Measurements from ENCODE around the gene ADSS1.

Gene ADSS1

DNA sequence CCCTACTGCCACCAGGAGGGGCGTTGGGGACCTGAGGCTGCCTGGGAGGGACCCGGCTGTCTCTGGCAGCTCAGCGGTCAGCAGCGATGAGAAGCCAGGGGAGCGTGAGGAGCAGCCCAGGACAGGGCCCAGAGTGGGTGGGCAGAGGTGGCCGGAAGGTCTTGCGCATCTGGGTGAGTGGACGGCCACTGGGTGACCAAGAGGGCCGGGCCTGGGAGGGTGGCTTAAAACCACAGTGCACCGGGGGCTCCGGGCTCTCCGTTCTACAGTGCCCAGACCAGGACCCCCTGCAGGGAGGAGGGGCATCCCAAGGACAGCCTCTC is 24.6 kb upstream of the ADSS1 start:
- peak overlapping the region in 1 of 5 donors; percentile 48 for H3K9ac ChIP-seq (ENCODE audit: low read length in 5 of 5)
- peaks cover 0 to 56% (median 45%) of the 10 kb centered on the region in 5 donors for H3K36me3 ChIP-seq (ENCODE audit: control insufficient read depth in 5 of 5, insufficient read depth in 5 of 5, low read length in 5 of 5)

DNA sequence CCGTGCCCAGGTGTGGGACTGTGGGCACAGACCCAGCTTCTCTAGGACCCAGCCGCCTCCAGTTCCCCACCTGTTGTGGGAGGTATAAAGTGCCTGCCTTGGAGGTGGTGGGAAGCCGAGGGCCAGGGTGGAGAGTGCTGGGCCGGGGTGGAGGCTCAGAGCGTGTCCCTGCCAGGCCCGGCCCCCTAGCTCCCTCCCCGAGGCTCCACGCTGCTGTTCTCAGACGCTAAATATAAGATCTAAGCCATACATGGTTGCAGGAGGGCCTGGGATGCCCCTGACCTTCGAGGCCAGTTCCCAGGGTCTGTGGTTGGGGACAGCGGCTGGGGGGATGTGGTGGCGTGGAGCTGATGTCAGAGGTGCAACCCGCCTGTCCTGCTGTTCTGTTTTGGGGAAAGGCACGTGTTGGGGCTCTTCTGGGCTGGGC is 23.8 kb upstream of the ADSS1 start:
- Histone ChIP-seq H3K36me3 (ENCODE audit: control insufficient read depth in 5 of 5, insufficient read depth in 5 of 5, low read length in 5 of 5) (peaks cover 0 to 64% (median 53%) of the 10 kb centered on the region in 5 donors), H3K4me1 (ENCODE audit: control insufficient read depth in 5 of 5, insufficient read depth in 5 of 5, low read length in 5 of 5) (peaks cover 17 to 71% (median 67%) of the 10 kb centered on the region in 5 donors), H3K4me3 (ENCODE audit: low read depth in 1 of 5, low read length in 5 of 5) (peak overlapping the region in 1 of 5 donors; percentile 17), H3K27ac (ENCODE audit: low read depth, low read length) (no peak overlapping the region), H3K9me3 (ENCODE audit: control insufficient read depth in 5 of 5, low read length in 5 of 5) (no peaks in the 10 kb centered on the region), H3K27me3 (ENCODE audit: control insufficient read depth in 5 of 5, insufficient read depth in 4 of 5, low read length in 5 of 5) (no peaks in the 10 kb centered on the region), H3K9ac (ENCODE audit: low read length in 5 of 5) (no peak overlapping the region)

More for the DNA sequence above, 24.6 kb upstream of the ADSS1 start:
- Histone ChIP-seq H3K27me3 (ENCODE audit: control insufficient read depth in 5 of 5, insufficient read depth in 4 of 5, low read length in 5 of 5) (no peaks in the 10 kb centered on the region), H3K9me3 (ENCODE audit: control insufficient read depth in 5 of 5, low read length in 5 of 5) (no peaks in the 10 kb centered on the region), H3K4me3 (ENCODE audit: low read depth in 1 of 5, low read length in 5 of 5) (peak overlapping the region in 4 of 5 donors; percentile 1 to 48 (median 31)), H3K4me1 (ENCODE audit: control insufficient read depth in 5 of 5, insufficient read depth in 5 of 5, low read length in 5 of 5) (peaks cover 19 to 80% (median 75%) of the 10 kb centered on the region in 5 donors), H3K27ac (ENCODE audit: low read depth, low read length) (no peak overlapping the region)

DNA sequence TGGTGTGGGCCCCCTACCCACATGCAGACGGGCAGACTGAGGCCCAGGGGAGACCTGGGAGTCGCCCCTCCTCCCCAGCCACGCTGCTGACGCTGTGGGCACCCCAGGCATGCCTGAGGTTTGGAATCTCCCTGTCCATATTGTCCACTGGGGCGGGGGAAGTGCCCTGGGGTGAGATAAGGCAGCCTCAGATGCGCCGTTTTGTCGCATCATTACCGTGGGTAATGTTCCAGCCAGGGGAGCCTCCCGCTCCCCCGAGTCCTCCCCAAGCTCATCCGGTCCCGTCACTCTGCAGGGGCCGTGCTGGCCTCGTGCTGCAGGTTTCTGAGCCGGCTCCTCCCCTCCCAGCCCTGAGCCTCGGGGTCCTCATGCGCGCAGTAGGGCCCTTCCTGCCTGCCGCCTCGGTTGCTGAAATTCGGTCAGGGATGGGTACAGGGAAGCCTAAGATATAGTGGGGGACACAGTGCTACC is 23.2 kb upstream of the ADSS1 start:
- Histone ChIP-seq H3K9ac (ENCODE audit: low read length in 5 of 5) (no peak overlapping the region), H3K4me1 (ENCODE audit: control insufficient read depth in 5 of 5, insufficient read depth in 5 of 5, low read length in 5 of 5) (peaks cover 17 to 66% (median 61%) of the 10 kb centered on the region in 5 donors), H3K27ac (ENCODE audit: low read depth, low read length) (no peak overlapping the region), H3K36me3 (ENCODE audit: control insufficient read depth in 5 of 5, insufficient read depth in 5 of 5, low read length in 5 of 5) (peaks cover 0 to 68% (median 56%) of the 10 kb centered on the region in 5 donors), H3K27me3 (ENCODE audit: control insufficient read depth in 5 of 5, insufficient read depth in 4 of 5, low read length in 5 of 5) (no peaks in the 10 kb centered on the region), H3K9me3 (ENCODE audit: control insufficient read depth in 5 of 5, low read length in 5 of 5) (no peaks in the 10 kb centered on the region), H3K4me3 (ENCODE audit: low read depth in 1 of 5, low read length in 5 of 5) (no peak overlapping the region)

DNA sequence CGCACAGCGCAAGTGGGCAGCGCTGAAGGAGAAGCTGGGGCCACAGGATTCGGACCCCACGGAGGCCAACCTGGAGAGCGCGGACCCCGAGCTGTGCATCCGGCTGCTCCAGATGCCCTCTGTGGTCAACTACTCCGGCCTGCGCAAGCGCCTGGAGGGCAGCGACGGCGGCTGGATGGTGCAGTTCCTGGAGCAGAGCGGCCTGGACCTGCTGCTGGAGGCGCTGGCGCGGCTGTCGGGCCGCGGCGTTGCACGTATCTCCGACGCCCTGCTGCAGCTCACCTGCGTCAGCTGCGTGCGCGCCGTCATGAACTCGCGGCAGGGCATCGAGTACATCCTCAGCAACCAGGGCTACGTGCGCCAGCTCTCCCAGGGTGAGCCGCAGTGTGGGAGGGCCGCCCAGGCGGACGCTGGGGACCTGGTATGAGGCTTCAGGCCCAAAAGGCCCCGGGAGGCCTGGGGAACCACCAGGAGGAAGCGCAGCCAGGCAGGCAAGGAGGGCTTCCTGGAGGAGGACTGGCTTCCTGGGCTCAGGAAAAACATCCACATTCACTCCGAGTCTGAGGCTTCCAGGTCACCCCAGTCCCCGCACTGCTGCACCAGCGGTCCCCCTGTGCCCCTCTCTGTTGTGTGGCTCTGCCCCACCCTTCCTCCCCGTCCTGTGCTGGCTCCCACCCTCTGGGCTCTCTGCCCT is 22.5 kb upstream of the ADSS1 start:
- H3K9ac ChIP-seq (ENCODE audit: low read length in 5 of 5) = no peak overlapping the region
- no peak overlapping the region for H3K27ac ChIP-seq (ENCODE audit: low read depth, low read length)
- H3K4me1 ChIP-seq (ENCODE audit: control insufficient read depth in 5 of 5, insufficient read depth in 5 of 5, low read length in 5 of 5) = peaks cover 17 to 58% (median 54%) of the 10 kb centered on the region in 5 donors

DNA sequence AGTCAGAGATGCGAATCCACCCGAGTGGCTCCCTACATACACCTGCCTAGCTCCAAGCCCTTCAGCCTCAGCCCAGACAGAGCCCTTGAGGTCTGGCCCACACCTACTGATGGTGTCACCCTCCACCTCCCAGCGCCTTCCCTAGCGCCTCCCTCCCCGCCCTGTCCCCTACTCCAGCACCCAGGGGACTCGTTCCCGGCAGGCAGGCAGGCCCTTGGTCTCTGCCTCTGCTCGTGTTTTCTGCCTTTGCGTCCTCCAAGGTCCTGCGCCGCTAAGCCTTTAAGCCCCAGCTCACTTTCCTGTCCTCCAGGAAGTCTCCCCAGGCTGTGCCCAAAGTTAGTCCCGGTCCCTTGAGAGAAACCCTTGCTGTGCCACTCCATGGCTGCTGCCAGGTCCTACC is 21.9 kb upstream of the ADSS1 start:
- Histone ChIP-seq H3K27ac (ENCODE audit: low read depth, low read length) (no peak overlapping the region), H3K36me3 (ENCODE audit: control insufficient read depth in 5 of 5, insufficient read depth in 5 of 5, low read length in 5 of 5) (peaks cover 0 to 68% (median 59%) of the 10 kb centered on the region in 5 donors), H3K9ac (ENCODE audit: low read length in 5 of 5) (no peak overlapping the region), H3K9me3 (ENCODE audit: control insufficient read depth in 5 of 5, low read length in 5 of 5) (no peaks in the 10 kb centered on the region), H3K4me3 (ENCODE audit: low read depth in 1 of 5, low read length in 5 of 5) (no peak overlapping the region), H3K27me3 (ENCODE audit: control insufficient read depth in 5 of 5, insufficient read depth in 4 of 5, low read length in 5 of 5) (no peaks in the 10 kb centered on the region), H3K4me1 (ENCODE audit: control insufficient read depth in 5 of 5, insufficient read depth in 5 of 5, low read length in 5 of 5) (peaks cover 17 to 53% (median 48%) of the 10 kb centered on the region in 5 donors)

More for the DNA sequence above, 22.5 kb upstream of the ADSS1 start:
- Histone ChIP-seq H3K27me3 (ENCODE audit: control insufficient read depth in 5 of 5, insufficient read depth in 4 of 5, low read length in 5 of 5) (no peaks in the 10 kb centered on the region), H3K36me3 (ENCODE audit: control insufficient read depth in 5 of 5, insufficient read depth in 5 of 5, low read length in 5 of 5) (peaks cover 0 to 68% (median 58%) of the 10 kb centered on the region in 5 donors), H3K4me3 (ENCODE audit: low read depth in 1 of 5, low read length in 5 of 5) (no peak overlapping the region), H3K9me3 (ENCODE audit: control insufficient read depth in 5 of 5, low read length in 5 of 5) (no peaks in the 10 kb centered on the region)

GRCh38 chr14:104702673-104703072 is 21.4 kb upstream of the ADSS1 start:
- Histone ChIP-seq H3K27me3 (ENCODE audit: control insufficient read depth in 5 of 5, insufficient read depth in 4 of 5, low read length in 5 of 5) (no peaks in the 10 kb centered on the region), H3K27ac (ENCODE audit: low read depth, low read length) (no peak overlapping the region), H3K9me3 (ENCODE audit: control insufficient read depth in 5 of 5, low read length in 5 of 5) (no peaks in the 10 kb centered on the region), H3K4me1 (ENCODE audit: control insufficient read depth in 5 of 5, insufficient read depth in 5 of 5, low read length in 5 of 5) (peaks cover 14 to 47% (median 42%) of the 10 kb centered on the region in 5 donors), H3K9ac (ENCODE audit: low read length in 5 of 5) (no peak overlapping the region), H3K36me3 (ENCODE audit: control insufficient read depth in 5 of 5, insufficient read depth in 5 of 5, low read length in 5 of 5) (peaks cover 0 to 69% (median 57%) of the 10 kb centered on the region in 5 donors), H3K4me3 (ENCODE audit: low read depth in 1 of 5, low read length in 5 of 5) (no peak overlapping the region)

GRCh38 chr14:104703269-104703668 is 20.8 kb upstream of the ADSS1 start:
- Histone ChIP-seq H3K36me3 (ENCODE audit: control insufficient read depth in 5 of 5, insufficient read depth in 5 of 5, low read length in 5 of 5) (peaks cover 0 to 69% (median 57%) of the 10 kb centered on the region in 5 donors), H3K9me3 (ENCODE audit: control insufficient read depth in 5 of 5, low read length in 5 of 5) (no peaks in the 10 kb centered on the region), H3K27ac (ENCODE audit: low read depth, low read length) (no peak overlapping the region), H3K27me3 (ENCODE audit: control insufficient read depth in 5 of 5, insufficient read depth in 4 of 5, low read length in 5 of 5) (no peaks in the 10 kb centered on the region), H3K4me3 (ENCODE audit: low read depth in 1 of 5, low read length in 5 of 5) (no peak overlapping the region), H3K4me1 (ENCODE audit: control insufficient read depth in 5 of 5, insufficient read depth in 5 of 5, low read length in 5 of 5) (peaks cover 9 to 41% (median 36%) of the 10 kb centered on the region in 5 donors), H3K9ac (ENCODE audit: low read length in 5 of 5) (no peak overlapping the region)

DNA sequence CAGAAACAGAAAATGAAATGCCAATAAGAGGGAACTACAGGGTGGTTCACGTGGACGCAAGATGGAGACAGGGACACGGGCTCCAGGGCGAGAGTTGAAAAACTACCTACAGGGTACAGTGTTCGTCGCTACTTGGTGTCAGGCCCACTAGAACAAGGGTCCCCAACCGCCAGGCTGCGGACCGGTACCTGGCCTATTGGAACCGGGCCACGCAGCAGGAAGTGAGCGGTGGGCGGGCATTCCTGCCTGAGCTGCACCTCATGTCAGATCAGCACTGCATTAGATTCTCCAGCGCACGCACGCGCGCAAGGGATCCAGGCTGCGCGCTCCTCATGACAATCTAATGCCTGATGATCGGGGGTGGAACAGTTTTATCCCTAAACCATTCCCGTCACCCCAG is 19.8 kb upstream of the ADSS1 start:
- H3K27me3 ChIP-seq (ENCODE audit: control insufficient read depth in 5 of 5, insufficient read depth in 4 of 5, low read length in 5 of 5) = no peaks in the 10 kb centered on the region
- H3K36me3 ChIP-seq (ENCODE audit: control insufficient read depth in 5 of 5, insufficient read depth in 5 of 5, low read length in 5 of 5) = peaks cover 0 to 75% (median 61%) of the 10 kb centered on the region in 5 donors
- H3K27ac ChIP-seq (ENCODE audit: low read depth, low read length) = no peak overlapping the region
- no peak overlapping the region for H3K9ac ChIP-seq (ENCODE audit: low read length in 5 of 5)
- H3K9me3 ChIP-seq (ENCODE audit: control insufficient read depth in 5 of 5, low read length in 5 of 5) = no peaks in the 10 kb centered on the region
- H3K4me3 ChIP-seq (ENCODE audit: low read depth in 1 of 5, low read length in 5 of 5) = no peak overlapping the region
- H3K4me1 ChIP-seq (ENCODE audit: control insufficient read depth in 5 of 5, insufficient read depth in 5 of 5, low read length in 5 of 5) = peaks cover 5 to 31% (median 26%) of the 10 kb centered on the region in 5 donors

DNA sequence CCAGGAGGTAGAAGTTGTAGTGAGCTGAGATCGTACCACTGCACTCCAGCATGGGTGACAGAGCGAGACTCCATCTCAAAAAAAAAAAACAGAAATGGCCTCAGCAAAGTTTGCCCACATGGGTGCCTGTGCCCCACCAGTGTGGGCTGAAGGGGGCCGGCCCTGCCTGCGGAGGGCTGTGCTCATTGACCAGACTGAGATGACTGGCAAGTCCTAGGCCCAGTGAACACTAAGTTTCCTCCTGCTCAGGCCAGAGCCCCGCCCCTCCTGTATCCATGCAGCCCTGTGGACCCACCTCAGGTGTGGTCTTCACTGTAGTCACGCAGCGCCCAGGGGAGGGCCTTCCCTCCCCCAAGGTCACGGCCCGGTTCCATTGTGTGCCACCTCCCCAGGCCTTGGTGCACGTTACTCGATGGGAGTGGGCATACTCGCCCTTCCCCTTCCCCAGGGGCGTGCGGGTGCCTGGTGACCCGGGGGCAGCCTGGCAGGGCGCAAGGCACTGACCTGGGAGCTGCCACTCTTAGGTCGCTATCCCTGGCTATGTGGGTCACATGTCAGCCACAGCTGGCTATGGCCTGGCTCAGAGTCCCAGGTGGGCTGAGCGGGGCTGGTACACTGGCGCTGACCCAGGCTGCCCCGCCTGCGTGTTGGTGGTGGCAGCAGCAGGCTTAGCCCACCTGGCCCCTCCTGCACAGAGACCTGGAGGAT is 18.5 kb upstream of the ADSS1 start:
- H3K36me3 ChIP-seq (ENCODE audit: control insufficient read depth in 5 of 5, insufficient read depth in 5 of 5, low read length in 5 of 5) = peaks cover 0 to 83% (median 73%) of the 10 kb centered on the region in 5 donors
- no peaks in the 10 kb centered on the region for H3K27me3 ChIP-seq (ENCODE audit: control insufficient read depth in 5 of 5, insufficient read depth in 4 of 5, low read length in 5 of 5)
- H3K27ac ChIP-seq (ENCODE audit: low read depth, low read length) = no peak overlapping the region
- no peak overlapping the region for H3K9ac ChIP-seq (ENCODE audit: low read length in 5 of 5)
- no peaks in the 10 kb centered on the region for H3K9me3 ChIP-seq (ENCODE audit: control insufficient read depth in 5 of 5, low read length in 5 of 5)
- no peak overlapping the region for H3K4me3 ChIP-seq (ENCODE audit: low read depth in 1 of 5, low read length in 5 of 5)
- peaks cover 1 to 19% (median 15%) of the 10 kb centered on the region in 5 donors for H3K4me1 ChIP-seq (ENCODE audit: control insufficient read depth in 5 of 5, insufficient read depth in 5 of 5, low read length in 5 of 5)

Data from subcutaneous abdominal adipose tissue (tissue), 5 donors.